CD4-positive, alpha-beta T cell treated with Interleukin-6 for 4 hours (primary cell): ENCODE measurements around the gene UCK2.
"Not testable (repeated sequence)": the region's sequence is repeated elsewhere in the genome, so short reads cannot be mapped to it uniquely, and the experiment has no call there.

ENCODE experiments used
- DNase-seq: peaks from one replicate; pipeline ENCODE4 v3.0.0-alpha.2; 2020; ENCODE audit warnings: mixed read lengths

Gene UCK2

DNA sequence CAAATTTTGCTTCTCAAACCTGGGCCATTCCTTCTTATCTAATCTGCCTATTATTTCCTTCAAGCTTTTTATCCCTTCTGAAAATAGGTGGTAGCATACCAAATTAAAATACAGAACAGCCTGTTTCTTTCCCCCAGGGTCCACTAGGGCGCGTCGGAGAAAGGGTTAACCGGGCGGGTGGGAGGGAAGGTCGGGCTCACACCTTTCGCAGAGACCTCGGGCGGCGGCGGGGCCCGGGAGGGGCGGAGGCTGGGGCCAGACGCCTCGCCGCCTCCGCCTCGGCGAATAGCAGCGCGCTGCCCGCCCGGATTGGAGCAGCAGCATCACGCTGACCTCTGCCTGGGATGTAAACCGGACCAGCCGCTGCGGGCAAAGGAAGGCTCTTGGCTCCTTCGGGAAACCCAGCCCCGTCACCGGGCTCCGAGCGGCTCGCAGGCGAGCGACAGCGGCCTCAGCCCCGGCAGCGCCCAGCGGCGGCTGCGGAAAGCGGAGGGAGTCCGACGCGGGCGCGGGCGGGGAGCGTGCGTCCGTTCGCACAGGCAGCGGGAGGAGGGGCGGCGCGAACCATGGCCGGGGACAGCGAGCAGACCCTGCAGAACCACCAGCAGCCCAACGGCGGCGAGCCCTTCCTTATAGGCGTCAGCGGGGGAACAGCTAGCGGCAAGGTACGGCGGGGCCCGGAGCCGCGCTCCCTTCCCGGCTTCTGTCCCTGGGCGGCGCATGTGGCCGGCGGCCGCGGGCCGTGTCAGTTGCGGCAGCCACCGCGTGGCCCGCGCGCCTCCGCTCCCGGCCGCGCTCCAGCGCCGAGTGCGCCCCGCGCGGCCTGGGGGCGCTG lies at the start of gene UCK2:
TSS of gene UCK2 (plus strand) at position 347 of the 835 bp plus-strand sequence. CDS start at position 567, 220 bp downstream.
- DNase-seq: peak; percentile 57

DNA sequence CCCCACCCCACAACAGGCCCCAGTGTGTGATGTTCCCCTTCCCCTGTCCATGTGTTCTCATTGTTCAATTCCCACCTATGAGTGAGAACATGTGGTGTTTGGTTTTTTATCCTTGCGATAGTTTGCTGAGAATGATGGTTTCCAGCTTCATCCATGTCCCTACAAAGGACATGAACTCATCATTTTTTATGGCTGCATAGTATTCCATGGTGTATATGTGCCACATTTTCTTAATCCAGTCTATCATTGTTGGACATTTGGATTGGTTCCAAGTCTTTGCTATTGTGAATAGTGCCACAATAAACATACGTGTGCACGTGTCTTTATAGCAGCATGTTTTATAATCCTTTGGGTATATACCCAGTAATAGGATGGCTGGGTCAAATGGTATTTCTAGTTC lies 49.2 kb upstream of the UCK2 start:
- DNase-seq: not testable (repeated sequence)

GRCh38 chr1:165783519-165783918 lies 43.9 kb upstream of the UCK2 start:
- not testable (repeated sequence) for DNase-seq

- DNase-seq: no peak
Measured at GRCh38 chr1:165787741-165788140, 39.7 kb upstream of the UCK2 start.

DNA sequence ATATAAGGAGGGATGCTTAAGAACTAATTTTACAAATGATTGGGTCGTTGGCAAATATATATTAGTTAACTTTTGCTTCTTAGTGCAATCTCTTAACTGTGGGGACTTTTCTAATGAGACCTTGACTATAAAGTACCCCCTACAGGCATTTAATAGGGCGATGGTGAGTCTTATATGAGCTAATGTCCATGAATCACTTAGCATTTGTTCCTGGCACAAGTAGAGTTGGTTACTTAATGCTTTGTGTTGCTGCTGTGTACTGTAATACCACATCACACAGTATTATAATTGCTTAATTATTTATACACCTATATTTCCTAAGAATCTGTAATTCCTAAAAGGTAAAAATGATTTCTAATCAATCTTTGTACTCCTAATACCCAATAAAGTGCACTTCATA lies 33.5 kb upstream of the UCK2 start:
- DNase-seq: no peak

DNA sequence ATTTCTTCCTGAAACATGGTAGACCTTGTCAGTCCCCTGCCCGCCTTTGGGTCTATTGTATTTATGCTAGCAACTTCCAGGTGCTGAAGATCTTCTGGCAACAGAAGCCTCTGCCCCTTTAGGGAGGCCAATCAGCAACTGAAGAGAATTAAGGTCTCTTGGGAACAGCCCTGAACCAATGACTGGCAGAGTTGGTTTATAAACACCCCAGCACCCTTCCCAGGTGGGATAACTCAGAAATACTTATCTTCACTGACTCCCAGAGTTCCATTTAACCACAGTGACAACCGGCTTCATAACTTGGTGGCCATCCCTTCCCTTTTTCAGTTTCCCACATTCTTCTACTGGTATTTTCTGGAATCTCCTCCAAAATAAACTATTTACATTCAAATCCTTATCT lies 31.5 kb upstream of the UCK2 start:
- no peak for DNase-seq

- DNase-seq: no peak
Measured at GRCh38 chr1:165799387-165799786, 28.0 kb upstream of the UCK2 start.

DNA sequence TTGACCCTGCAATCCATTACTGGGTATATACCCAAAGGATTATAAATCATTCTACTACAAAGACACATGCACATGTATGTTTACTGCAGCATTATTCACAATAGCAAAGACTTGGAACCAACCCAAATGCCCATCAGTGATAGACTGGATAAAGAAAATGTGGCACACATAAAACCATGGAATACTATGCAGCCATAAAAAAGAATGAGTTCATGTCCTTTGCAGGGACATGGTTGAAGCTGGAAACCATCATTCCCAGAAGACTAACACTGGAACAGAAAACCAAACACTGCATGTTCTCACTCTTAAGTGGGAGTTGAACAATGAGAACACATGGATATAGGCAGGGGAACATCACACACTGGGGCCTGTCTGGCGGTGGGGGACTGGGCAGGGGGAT lies 22.9 kb upstream of the UCK2 start:
- not testable (repeated sequence) for DNase-seq

GRCh38 chr1:165807613-165808012 lies 19.8 kb upstream of the UCK2 start:
- no peak for DNase-seq

GRCh38 chr1:165815725-165816124 lies 11.7 kb upstream of the UCK2 start:
- DNase-seq: no peak

DNA sequence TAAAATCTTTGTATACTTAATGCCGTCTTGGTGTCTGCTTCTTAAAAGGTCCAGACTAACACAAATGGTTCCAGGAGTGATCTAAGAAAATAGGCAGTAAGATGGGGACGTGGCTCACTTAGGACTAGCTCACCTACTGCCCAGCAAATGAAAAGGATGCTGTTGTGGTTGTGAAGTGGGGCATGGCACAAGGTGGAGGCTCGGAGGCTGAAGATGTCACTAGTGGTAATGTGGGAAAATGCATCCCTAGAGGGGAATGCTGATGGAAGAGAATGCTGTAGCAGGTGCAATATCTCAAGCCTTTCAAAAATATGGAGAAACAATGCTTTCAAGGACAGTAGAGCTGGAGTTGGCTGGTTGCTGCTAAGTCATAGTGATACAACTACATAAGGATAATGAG lies 11.3 kb upstream of the UCK2 start:
- DNase-seq: no peak

GRCh38 chr1:165816826-165817497 lies 10.5 kb upstream of the UCK2 start:
- no peak for DNase-seq

GRCh38 chr1:165823552-165824268 lies 3.7 kb upstream of the UCK2 start:
- no peak for DNase-seq

GRCh38 chr1:165824269-165824643 lies 3.2 kb upstream of the UCK2 start:
- no peak for DNase-seq

DNA sequence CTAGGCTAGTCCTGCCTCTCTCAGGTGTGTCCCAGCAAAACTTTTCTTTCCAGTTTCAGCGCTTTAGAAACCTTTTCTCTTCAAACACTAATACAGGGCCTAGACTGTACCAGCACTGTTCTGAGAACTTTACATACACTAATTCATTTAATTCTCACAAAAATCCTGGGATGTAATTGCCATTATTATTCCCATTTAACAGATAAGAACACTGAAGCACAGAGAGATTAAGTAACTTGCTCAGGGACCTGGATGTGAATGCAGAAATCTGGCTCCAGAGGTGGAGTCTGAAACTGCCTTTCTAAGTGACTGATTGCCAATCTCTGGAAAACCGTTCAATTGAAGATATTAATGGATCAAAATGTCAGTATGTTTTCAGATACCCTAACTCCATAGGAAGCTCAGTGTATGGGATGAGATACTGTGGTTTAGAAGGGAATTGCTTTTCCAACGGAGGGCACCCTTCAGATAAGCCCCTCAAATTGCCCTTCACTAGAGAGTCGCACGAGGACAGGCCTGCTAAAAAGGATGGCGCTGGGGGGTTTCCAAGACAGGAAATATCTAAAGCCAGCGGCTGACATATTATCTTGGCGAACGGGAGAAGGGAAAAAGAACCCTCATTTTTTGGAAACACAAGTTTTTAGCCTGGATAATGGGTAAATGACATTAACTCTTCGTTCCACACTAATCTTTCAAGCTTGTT lies 698 bp upstream of the UCK2 start:
- DNase-seq: no peak

- peak; percentile 48 for DNase-seq
Measured at GRCh38 chr1:165828103-165828668, 772 bp downstream of the UCK2 start.

DNA sequence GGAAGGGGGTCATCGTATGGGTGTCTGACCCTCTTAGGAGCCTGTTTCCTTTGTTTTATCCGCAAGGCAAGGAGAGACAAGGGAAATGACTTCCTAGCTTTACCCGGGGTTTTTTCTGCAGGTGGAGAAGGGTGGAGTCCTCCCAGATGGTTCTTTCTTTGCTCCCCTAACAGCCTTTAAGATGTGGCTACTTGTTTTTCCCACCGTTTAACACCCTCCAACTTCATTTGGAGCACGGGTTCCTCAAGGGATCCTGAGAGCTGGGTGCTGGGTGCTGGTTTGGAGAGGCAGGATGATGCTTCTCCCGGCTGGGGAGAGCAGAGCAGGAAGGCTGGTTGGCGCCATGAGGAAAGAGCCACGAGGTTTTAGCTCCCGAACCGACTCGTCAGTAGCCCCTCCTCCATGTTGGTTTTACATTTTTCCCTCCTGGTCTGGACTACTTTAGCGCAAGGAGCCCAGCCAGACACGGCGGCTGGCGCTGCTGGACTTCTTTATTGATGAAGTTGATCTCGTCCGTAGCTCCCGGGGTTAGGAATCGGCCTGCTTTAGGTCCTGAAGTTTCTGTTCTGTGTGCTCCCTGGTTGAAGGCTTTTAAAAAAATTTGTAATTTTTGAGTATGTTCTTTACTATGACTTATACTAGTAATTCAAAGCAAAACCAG lies 1.4 kb downstream of the UCK2 start:
- no peak for DNase-seq

DNA sequence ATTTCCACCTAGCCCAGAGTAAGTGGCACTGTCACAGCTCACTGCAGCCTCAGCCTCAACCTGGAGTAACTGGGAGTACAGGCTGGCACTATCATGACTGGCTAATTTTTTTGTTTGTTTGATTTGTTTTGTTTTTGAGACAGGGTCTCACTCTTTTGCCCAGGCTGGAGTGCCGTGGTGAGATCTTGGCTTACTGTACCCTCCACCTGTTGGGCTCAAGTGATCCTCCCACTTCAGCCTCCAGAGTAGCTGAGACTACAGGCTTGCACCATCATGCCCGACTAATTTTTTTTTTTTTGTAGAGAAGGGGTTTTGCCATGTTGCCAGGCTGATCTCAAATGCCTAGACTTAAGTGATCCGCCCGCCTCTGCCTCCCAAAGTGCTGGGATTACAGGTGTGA lies 2.5 kb downstream of the UCK2 start:
- no peak for DNase-seq

GRCh38 chr1:165831146-165831545 lies 3.7 kb downstream of the UCK2 start:
- no peak for DNase-seq

DNA sequence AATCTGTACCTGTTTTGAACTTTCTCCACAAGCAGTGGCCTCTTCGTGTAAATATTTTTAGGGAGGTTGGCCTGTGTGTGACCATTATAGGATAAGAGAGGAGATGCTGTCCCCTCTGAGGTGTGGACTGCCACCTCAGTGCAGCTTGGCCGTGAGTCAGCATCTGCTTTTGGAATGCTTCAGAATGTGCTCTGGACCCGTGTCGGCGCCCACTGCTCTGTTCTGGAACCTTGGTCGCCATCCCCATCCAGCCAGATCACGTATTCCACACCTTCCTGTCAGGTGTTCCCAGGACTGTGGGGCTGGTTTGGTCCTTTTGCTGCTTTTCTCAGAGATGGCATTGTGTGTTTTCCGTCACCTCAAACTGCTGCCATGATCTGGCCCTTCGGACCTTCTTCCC lies 5.5 kb downstream of the UCK2 start:
- no peak for DNase-seq

GRCh38 chr1:165833358-165833757 lies 5.9 kb downstream of the UCK2 start:
- no peak for DNase-seq

DNA sequence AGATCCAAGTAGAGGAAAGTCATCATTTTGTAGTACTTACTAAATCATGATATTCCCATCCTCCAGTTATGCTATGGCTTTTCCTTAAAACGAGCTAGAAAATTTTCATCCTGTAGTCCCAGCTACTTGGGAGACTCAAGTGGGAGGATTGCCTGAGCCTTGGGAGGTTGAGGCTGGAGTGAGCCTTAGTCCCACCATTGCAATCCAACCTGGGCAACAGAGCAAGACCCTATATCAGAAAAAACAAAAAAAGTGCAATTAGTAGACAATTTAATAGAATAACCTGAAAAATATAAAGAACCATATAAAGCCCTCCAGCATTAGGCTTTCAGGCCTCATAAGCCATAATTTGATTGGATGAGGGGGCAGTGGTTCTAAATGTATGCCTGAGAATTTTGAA lies 6.8 kb downstream of the UCK2 start:
- no peak for DNase-seq
